B cell (primary cell): ENCODE measurements around the gene PANX3.

ENCODE experiments used
- CTCF ChIP-seq: fragments of 200-600 bp; IDR thresholded peaks from one replicate; pipeline ENCODE4 v1.8.0; 2022; ENCODE audit warnings: antibody characterized with exemption, mild to moderate bottlenecking
- EZH2 ChIP-seq: IDR thresholded peaks from 2 replicates; pipeline ENCODE4 v1.6.1; 2012; ENCODE audit warnings: borderline replicate concordance, low read depth, mild to moderate bottlenecking, moderate library complexity, low read length; ENCODE audit not compliant: insufficient read depth, poor library complexity, severe bottlenecking

- no peak for TF ChIP-seq CTCF
- no peak for TF ChIP-seq EZH2
Measured at GRCh38 chr11:124582565-124582964, 28.7 kb upstream of the PANX3 start.
